WTC11 (cell line): ENCODE results near the gene MYBL2. TPM values are rescaled to one million over a fixed set of nuclear protein-coding genes. Genes with fewer than 3 reads are reported as not detected.

Experiments used
- ATAC-seq: fragments of 200-7000 bp; cut with Tn5 transposase; 2 replicates; pipeline ENCODE4 v1.10.0; 2021; ENCODE audit warnings: mild to moderate bottlenecking, moderate library complexity
- CTCF ChIA-PET: fragments of 300-600 bp; sonication (Branson Sonifier 250); formaldehyde crosslinking; loops from one replicate; lab custom pipeline; 2021; ENCODE audit warnings: antibody characterized with exemption; lab: Charles Lee
- POLR2A ChIA-PET: fragments of 350-600 bp; sonication (Branson Sonifier 250); formaldehyde crosslinking; loops from one replicate; lab custom pipeline; 2021; ENCODE audit warnings: antibody characterized with exemption; lab: Charles Lee
- DNase-seq: peaks from one replicate; pipeline ENCODE4 v3.0.0; 2021; ENCODE audit warnings: low spot score
- H3K27ac Mint-ChIP-seq: 2 replicates; pipeline ENCODE4 v1.8.0; 2021; ENCODE audit warnings: mixed read lengths
- H3K27me3 Mint-ChIP-seq: 2 replicates; pipeline ENCODE4 v1.8.0; 2021; ENCODE audit warnings: low read depth, mild to moderate bottlenecking, moderate library complexity, mixed read lengths
- H3K36me3 Mint-ChIP-seq: 2 replicates; pipeline ENCODE4 v1.8.0; 2021; ENCODE audit warnings: mixed read lengths
- H3K4me1 Mint-ChIP-seq: 2 replicates; pipeline ENCODE4 v1.8.0; 2022; ENCODE audit warnings: mixed read lengths
- H3K4me3 Mint-ChIP-seq: 2 replicates; pipeline ENCODE4 v1.8.0; 2021; ENCODE audit warnings: mild to moderate bottlenecking, moderate library complexity, mixed read lengths
- H3K9me3 Mint-ChIP-seq: 2 replicates; pipeline ENCODE4 v1.8.0; 2021; ENCODE audit warnings: mixed read lengths
- CREB1 ChIP-seq: sonication (generic); formaldehyde crosslinking; IDR thresholded peaks from 2 replicates; pipeline ENCODE4 v1.8.0; 2023; ENCODE audit warnings: mild to moderate bottlenecking, missing genetic modification reagents
- FOXK1 ChIP-seq: sonication (generic); formaldehyde crosslinking; IDR thresholded peaks from 2 replicates; pipeline ENCODE4 v1.8.0; 2022; ENCODE audit warnings: mild to moderate bottlenecking, moderate library complexity, missing genetic modification reagents
- IRF2 ChIP-seq: sonication (generic); formaldehyde crosslinking; IDR thresholded peaks from 2 replicates; pipeline ENCODE4 v1.8.0; 2022; ENCODE audit warnings: low read depth, missing genetic modification reagents, borderline replicate concordance
- JAZF1 ChIP-seq: fragments of 250-450 bp; sonication (Bioruptor Pico); IDR thresholded peaks from 2 replicates; pipeline ENCODE4 v1.9.0; 2021; ENCODE audit warnings: moderate library complexity, mild to moderate bottlenecking, inconsistent platforms
- KAT7 ChIP-seq: sonication (generic); formaldehyde crosslinking; IDR thresholded peaks from 2 replicates; pipeline ENCODE4 v1.8.1; 2023; ENCODE audit warnings: missing genetic modification reagents, mild to moderate bottlenecking, borderline replicate concordance
- NFATC4 ChIP-seq: fragments of 250-450 bp; sonication (Bioruptor Pico); IDR thresholded peaks from 2 replicates; pipeline ENCODE4 v1.9.0; 2021; ENCODE audit warnings: mild to moderate bottlenecking
- NFYB ChIP-seq: sonication (generic); formaldehyde crosslinking; conservative IDR thresholded peaks from 2 replicates; pipeline ENCODE4 v1.8.0; 2022; ENCODE audit warnings: low read depth, missing genetic modification reagents
- NR1H2 ChIP-seq: sonication (generic); formaldehyde crosslinking; IDR thresholded peaks from 2 replicates; pipeline ENCODE4 v1.9.0; 2021; ENCODE audit warnings: mild to moderate bottlenecking, moderate library complexity, missing genetic modification reagents
- PRDM15 ChIP-seq: sonication (generic); formaldehyde crosslinking; IDR thresholded peaks from 2 replicates; pipeline ENCODE4 v1.8.0; 2022; ENCODE audit warnings: missing genetic modification reagents
- SMAD3 ChIP-seq: sonication (generic); formaldehyde crosslinking; IDR thresholded peaks from 2 replicates; pipeline ENCODE4 v1.8.0; 2022; ENCODE audit warnings: missing genetic modification reagents, mild to moderate bottlenecking, borderline replicate concordance
- SMAD4 ChIP-seq: sonication (generic); formaldehyde crosslinking; IDR thresholded peaks from 2 replicates; pipeline ENCODE4 v1.8.0; 2022; ENCODE audit warnings: mild to moderate bottlenecking, missing genetic modification reagents
- ZNF232 ChIP-seq: sonication (generic); formaldehyde crosslinking; IDR thresholded peaks from 2 replicates; pipeline ENCODE4 v1.8.0; 2022; ENCODE audit warnings: mild to moderate bottlenecking, missing genetic modification reagents
- ZNF512 ChIP-seq: sonication (generic); formaldehyde crosslinking; IDR thresholded peaks from 2 replicates; pipeline ENCODE4 v1.8.1; 2022; ENCODE audit warnings: missing genetic modification reagents, borderline replicate concordance
- ZNF532 ChIP-seq: fragments of 250-450 bp; sonication (Bioruptor Pico); IDR thresholded peaks from 2 replicates; pipeline ENCODE4 v1.9.0; 2021; ENCODE audit warnings: mild to moderate bottlenecking, borderline replicate concordance
- total RNA-seq: library from RNA; stranded (reverse); gene quantifications from 3 replicates; pipeline ENCODE4 v1.2.3, GENCODE V29; 2021
- TF ChIP-seq, protein P1 (sequence below): sonication (generic); formaldehyde crosslinking; conservative IDR thresholded peaks from 2 replicates; pipeline ENCODE4 v1.8.1; 2022; ENCODE audit warnings: mild to moderate bottlenecking, missing genetic modification reagents
- TF ChIP-seq, protein P2 (sequence below): fragments of 250-450 bp; sonication (Bioruptor Pico); IDR thresholded peaks from 2 replicates; pipeline ENCODE4 v2.1.2; 2022; ENCODE audit warnings: mild to moderate bottlenecking, moderate library complexity
- TF ChIP-seq, protein P3 (sequence below): sonication (generic); formaldehyde crosslinking; IDR thresholded peaks from 2 replicates; pipeline ENCODE4 v1.8.0; 2022; ENCODE audit warnings: mild to moderate bottlenecking, missing genetic modification reagents
- TF ChIP-seq, protein P4 (sequence below): fragments of 250-450 bp; sonication (Bioruptor Pico); IDR thresholded peaks from 2 replicates; pipeline ENCODE4 v1.8.0; 2021; ENCODE audit warnings: mild to moderate bottlenecking

MYBL2 gene
- total RNA-seq, 1 experiment from 2014 or later = 166 TPM

GRCh38 chr20:43739148-43739749 lies 72.3 kb downstream of the MYBL2 start:
- no peak overlapping the region for H3K27ac Mint-ChIP-seq
- DNase-seq (no peak), ATAC-seq (no peak)
- no peaks in the 10 kb centered on the region; the same call in 1 of the 2 replicates for H3K27me3 Mint-ChIP-seq
- H3K9me3 Mint-ChIP-seq = peaks cover 4% of the 10 kb centered on the region; the same call in 1 of the 2 replicates
- H3K36me3 Mint-ChIP-seq = no peaks in the 10 kb centered on the region
- no peak for TF ChIP-seq IRF2
- no peak for TF ChIP-seq SMAD4 (CRISPR knock-in tag)
- no peak for TF ChIP-seq ZNF512 (CRISPR knock-in tag)
- no peak for TF ChIP-seq ZNF232
- TF ChIP-seq, protein P1, sequence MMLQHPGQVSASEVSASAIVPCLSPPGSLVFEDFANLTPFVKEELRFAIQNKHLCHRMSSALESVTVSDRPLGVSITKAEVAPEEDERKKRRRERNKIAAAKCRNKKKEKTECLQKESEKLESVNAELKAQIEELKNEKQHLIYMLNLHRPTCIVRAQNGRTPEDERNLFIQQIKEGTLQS (CRISPR knock-in tag) = no peak
- TF ChIP-seq CREB1 (CRISPR knock-in tag) = no peak
- no peak for TF ChIP-seq NFATC4
- no peak for TF ChIP-seq NFYB (CRISPR knock-in tag)
- TF ChIP-seq FOXK1 (CRISPR knock-in tag) = no peak
- TF ChIP-seq NR1H2 (CRISPR knock-in tag) = no peak
- TF ChIP-seq KAT7 = no peak
- TF ChIP-seq, protein P2, sequence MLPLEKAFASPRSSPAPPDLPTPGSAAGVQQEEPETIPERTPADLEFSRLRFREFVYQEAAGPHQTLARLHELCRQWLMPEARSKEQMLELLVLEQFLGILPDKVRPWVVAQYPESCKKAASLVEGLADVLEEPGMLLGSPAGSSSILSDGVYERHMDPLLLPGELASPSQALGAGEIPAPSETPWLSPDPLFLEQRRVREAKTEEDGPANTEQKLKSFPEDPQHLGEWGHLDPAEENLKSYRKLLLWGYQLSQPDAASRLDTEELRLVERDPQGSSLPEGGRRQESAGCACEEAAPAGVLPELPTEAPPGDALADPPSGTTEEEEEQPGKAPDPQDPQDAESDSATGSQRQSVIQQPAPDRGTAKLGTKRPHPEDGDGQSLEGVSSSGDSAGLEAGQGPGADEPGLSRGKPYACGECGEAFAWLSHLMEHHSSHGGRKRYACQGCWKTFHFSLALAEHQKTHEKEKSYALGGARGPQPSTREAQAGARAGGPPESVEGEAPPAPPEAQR (CRISPR knock-in tag) = no peak
- TF ChIP-seq JAZF1 (CRISPR knock-in tag) = no peak
- TF ChIP-seq PRDM15 (CRISPR knock-in tag) = no peak
- TF ChIP-seq, protein P3, sequence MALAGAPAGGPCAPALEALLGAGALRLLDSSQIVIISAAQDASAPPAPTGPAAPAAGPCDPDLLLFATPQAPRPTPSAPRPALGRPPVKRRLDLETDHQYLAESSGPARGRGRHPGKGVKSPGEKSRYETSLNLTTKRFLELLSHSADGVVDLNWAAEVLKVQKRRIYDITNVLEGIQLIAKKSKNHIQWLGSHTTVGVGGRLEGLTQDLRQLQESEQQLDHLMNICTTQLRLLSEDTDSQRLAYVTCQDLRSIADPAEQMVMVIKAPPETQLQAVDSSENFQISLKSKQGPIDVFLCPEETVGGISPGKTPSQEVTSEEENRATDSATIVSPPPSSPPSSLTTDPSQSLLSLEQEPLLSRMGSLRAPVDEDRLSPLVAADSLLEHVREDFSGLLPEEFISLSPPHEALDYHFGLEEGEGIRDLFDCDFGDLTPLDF (CRISPR knock-in tag) = no peak
- TF ChIP-seq SMAD3 (CRISPR knock-in tag) = no peak
- TF ChIP-seq ZNF532 (CRISPR knock-in tag) = no peak
- TF ChIP-seq, protein P4, sequence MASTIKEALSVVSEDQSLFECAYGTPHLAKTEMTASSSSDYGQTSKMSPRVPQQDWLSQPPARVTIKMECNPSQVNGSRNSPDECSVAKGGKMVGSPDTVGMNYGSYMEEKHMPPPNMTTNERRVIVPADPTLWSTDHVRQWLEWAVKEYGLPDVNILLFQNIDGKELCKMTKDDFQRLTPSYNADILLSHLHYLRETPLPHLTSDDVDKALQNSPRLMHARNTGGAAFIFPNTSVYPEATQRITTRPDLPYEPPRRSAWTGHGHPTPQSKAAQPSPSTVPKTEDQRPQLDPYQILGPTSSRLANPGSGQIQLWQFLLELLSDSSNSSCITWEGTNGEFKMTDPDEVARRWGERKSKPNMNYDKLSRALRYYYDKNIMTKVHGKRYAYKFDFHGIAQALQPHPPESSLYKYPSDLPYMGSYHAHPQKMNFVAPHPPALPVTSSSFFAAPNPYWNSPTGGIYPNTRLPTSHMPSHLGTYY (CRISPR knock-in tag) = no peak
- ChIA-PET POLR2A (no interaction called here), CTCF (interaction anchor here (1.0 kb wide), 1 partner anchor 10 kb away, joined by 5 read pairs; no protein-coding TSS in a partner anchor)
- H3K4me1 Mint-ChIP-seq = 0 out of 2 replicates have a peak, but pooled peaks cover 3% of the 10 kb centered on the region
- H3K4me3 Mint-ChIP-seq = no peak overlapping the region
